Breast epithelium (tissue), 3 donors: ENCODE results near the gene SFMBT2.

ENCODE experiments used
- CTCF ChIP-seq, 3 donors: fragments of 450-650 bp; IDR thresholded peaks; one replicate each; pipeline ENCODE4 v1.5.1; 2016 to 2017; ENCODE audit warnings: antibody characterized with exemption in 3 of 3, mild to moderate bottlenecking in 3 of 3, moderate library complexity in 3 of 3
- POLR2A ChIP-seq: fragments of 450-650 bp; IDR thresholded peaks from one replicate; pipeline ENCODE4 v1.6.1; 2016; ENCODE audit warnings: antibody characterized with exemption, mild to moderate bottlenecking, moderate library complexity
- POLR2AphosphoS5 ChIP-seq, 3 donors: sonication (generic); formaldehyde crosslinking; IDR thresholded peaks; one replicate each; pipeline ENCODE4 v1.6.1; 2017; ENCODE audit warnings: antibody characterized with exemption in 3 of 3

DNA sequence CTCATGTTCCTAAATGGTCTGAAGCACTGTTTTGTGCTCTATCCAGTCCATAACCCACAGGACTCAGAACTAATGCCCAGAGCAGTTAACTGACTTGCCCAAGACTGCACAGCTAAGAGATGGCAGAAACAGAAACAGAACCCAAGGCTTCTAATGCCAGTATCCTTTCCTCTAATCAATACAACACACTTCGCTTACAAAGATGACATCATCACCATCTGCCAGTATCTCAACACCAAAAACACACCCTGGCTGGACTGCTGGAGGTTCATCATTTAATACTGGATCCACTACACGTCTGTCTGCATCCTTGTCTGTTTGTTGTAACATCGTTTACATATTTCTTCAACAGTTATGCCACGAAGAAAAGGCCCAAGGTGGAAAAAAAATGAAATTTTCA lies 165.3 kb downstream of the SFMBT2 start:
- TF ChIP-seq CTCF (IDR thresholded peaks at IDR 0.05) (no peak), POLR2AphosphoS5 (IDR thresholded peaks at IDR 0.05) (no peak), POLR2A (no peak)
